Measurements from ENCODE around the gene SH3RF2.
"Not testable (repeated sequence)": the region's sequence is repeated elsewhere in the genome, so short reads cannot be mapped to it uniquely, and the experiment has no call there.

The SH3RF2 gene

GRCh38 chr5:145981589-145982571, 45.5 kb downstream of the SH3RF2 start:
- no peak for DNase-seq

- DNase-seq: no peak
These were observed 46.4 kb downstream of the SH3RF2 start for GRCh38 chr5:145982572-145983318.

GRCh38 chr5:145983446-145983845, 47.1 kb downstream of the SH3RF2 start:
- no peak for DNase-seq

- DNase-seq: no peak
These were observed 47.7 kb downstream of the SH3RF2 start for GRCh38 chr5:145984072-145984471.

- DNase-seq: no peak
These were observed 51.5 kb downstream of the SH3RF2 start for GRCh38 chr5:145987856-145988255.

GRCh38 chr5:145988993-145989392, 52.6 kb downstream of the SH3RF2 start:
- no peak for DNase-seq

GRCh38 chr5:145989428-145989827, 53.0 kb downstream of the SH3RF2 start:
- DNase-seq: no peak

- no peak for DNase-seq
These were observed 53.8 kb downstream of the SH3RF2 start for GRCh38 chr5:145990170-145990569.

GRCh38 chr5:145991044-145991575, 54.7 kb downstream of the SH3RF2 start:
- DNase-seq: no peak

GRCh38 chr5:145993538-145993937, 57.2 kb downstream of the SH3RF2 start:
- not testable (repeated sequence) for DNase-seq

- DNase-seq: no peak
These were observed 59.8 kb downstream of the SH3RF2 start for GRCh38 chr5:145996135-145996534.

GRCh38 chr5:145999208-145999607, 62.8 kb downstream of the SH3RF2 start:
- DNase-seq: no peak

- no peak for DNase-seq
These were observed 63.7 kb downstream of the SH3RF2 start for GRCh38 chr5:146000072-146000471.

- no peak for DNase-seq
These were observed 65.3 kb downstream of the SH3RF2 start for GRCh38 chr5:146001544-146002190.

- no peak for DNase-seq
These were observed 66.1 kb downstream of the SH3RF2 start for GRCh38 chr5:146002491-146002890.

GRCh38 chr5:146003852-146004251, 67.5 kb downstream of the SH3RF2 start:
- DNase-seq: no peak

GRCh38 chr5:146005264-146005663, 68.9 kb downstream of the SH3RF2 start:
- DNase-seq: no peak

GRCh38 chr5:146005723-146006122, 69.3 kb downstream of the SH3RF2 start:
- no peak for DNase-seq

- DNase-seq: no peak
These were observed 70.3 kb downstream of the SH3RF2 start for GRCh38 chr5:146006470-146007190.

- no peak for DNase-seq
These were observed 70.9 kb downstream of the SH3RF2 start for GRCh38 chr5:146007270-146007669.

GRCh38 chr5:146007989-146008388, 71.6 kb downstream of the SH3RF2 start:
- no peak for DNase-seq

- DNase-seq: no peak
These were observed 72.6 kb downstream of the SH3RF2 start for GRCh38 chr5:146009020-146009419.
